ENCODE measurements around the gene SRRD.

SRRD gene

DNA sequence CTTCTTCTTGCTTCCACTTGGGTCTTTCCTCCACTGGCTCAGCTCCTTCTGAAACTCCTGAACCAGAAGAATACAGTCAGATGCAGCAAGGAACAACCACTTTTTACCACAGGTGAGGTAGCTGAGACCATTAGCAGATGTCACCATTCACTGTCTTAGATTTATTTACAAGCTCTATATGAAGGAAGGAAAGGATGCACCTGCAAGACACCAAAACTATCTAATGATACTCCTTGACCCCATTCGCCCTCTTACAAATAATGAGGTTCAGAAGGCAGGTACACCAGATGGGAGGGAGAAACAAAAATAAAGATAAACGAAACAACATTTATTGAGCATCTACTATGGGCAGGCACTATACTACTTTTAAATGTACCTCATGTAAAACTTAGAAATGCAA, 18.3 kb downstream of the SRRD start:
- Mint-ChIP-seq H3K27me3 (ENCODE audit: low read depth) (no peaks in the 10 kb centered on the region), H3K4me3 (no peak overlapping the region), H3K27ac (no peak overlapping the region), H3K36me3 (ENCODE audit: low read depth) (peaks cover 73% of the 10 kb centered on the region), H3K4me1 (no peaks in the 10 kb centered on the region), H3K9me3 (no peaks in the 10 kb centered on the region)
- TF ChIP-seq, protein P1, sequence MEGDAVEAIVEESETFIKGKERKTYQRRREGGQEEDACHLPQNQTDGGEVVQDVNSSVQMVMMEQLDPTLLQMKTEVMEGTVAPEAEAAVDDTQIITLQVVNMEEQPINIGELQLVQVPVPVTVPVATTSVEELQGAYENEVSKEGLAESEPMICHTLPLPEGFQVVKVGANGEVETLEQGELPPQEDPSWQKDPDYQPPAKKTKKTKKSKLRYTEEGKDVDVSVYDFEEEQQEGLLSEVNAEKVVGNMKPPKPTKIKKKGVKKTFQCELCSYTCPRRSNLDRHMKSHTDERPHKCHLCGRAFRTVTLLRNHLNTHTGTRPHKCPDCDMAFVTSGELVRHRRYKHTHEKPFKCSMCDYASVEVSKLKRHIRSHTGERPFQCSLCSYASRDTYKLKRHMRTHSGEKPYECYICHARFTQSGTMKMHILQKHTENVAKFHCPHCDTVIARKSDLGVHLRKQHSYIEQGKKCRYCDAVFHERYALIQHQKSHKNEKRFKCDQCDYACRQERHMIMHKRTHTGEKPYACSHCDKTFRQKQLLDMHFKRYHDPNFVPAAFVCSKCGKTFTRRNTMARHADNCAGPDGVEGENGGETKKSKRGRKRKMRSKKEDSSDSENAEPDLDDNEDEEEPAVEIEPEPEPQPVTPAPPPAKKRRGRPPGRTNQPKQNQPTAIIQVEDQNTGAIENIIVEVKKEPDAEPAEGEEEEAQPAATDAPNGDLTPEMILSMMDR (IDR thresholded peaks at IDR 0.05; ENCODE audit: unreplicated experiment in 3 of 3) = no peak

GRCh38 chr22:26502688-26503561, 19.2 kb downstream of the SRRD start:
- Mint-ChIP-seq H3K4me3 (no peak overlapping the region), H3K27ac (peak overlapping the region in 2 of 3 experiments; percentile 37 to 64), H3K9me3 (no peaks in the 10 kb centered on the region), H3K27me3 (ENCODE audit: low read depth) (no peaks in the 10 kb centered on the region), H3K4me1 (no peaks in the 10 kb centered on the region), H3K36me3 (ENCODE audit: low read depth) (peaks cover 67% of the 10 kb centered on the region)
- TF ChIP-seq, protein P1 (IDR thresholded peaks at IDR 0.05; ENCODE audit: unreplicated experiment in 3 of 3) = peak; percentile 47 to 51 (median 50)

- H3K4me1 Mint-ChIP-seq = no peaks in the 10 kb centered on the region
- H3K4me3 Mint-ChIP-seq = no peak overlapping the region
- H3K36me3 Mint-ChIP-seq (ENCODE audit: low read depth) = peaks cover 61% of the 10 kb centered on the region
- H3K27me3 Mint-ChIP-seq (ENCODE audit: low read depth) = no peaks in the 10 kb centered on the region
- H3K27ac Mint-ChIP-seq = peak overlapping the region in 1 of 3 experiments; percentile 64
- TF ChIP-seq, protein P1 (IDR thresholded peaks at IDR 0.05; ENCODE audit: unreplicated experiment in 3 of 3) = no peak
- no peaks in the 10 kb centered on the region for H3K9me3 Mint-ChIP-seq
Observed at GRCh38 chr22:26503758-26504157, 20.1 kb downstream of the SRRD start.

DNA sequence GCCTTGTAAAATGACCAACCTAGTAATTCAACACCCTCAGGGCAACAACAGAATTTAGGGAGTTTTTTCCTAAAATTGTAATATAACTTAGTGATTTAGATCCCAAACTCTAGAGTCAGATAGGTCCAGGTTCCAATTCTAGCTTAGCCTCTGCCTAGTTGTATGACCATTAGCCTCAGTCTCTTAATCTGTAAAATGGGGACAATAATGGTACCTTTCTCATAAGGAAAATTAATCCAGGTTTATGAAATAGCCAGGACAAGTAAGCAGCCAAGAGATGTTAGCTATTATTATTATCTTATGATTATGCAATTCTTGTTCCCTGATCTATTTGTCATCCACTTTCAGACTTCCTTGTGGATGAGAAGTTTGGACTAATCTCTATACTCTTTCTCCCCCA, 24.5 kb downstream of the SRRD start:
- no peak overlapping the region for H3K4me3 Mint-ChIP-seq
- peaks cover 21% of the 10 kb centered on the region for H3K4me1 Mint-ChIP-seq
- H3K27ac Mint-ChIP-seq = no peak overlapping the region
- TF ChIP-seq, protein P1 (IDR thresholded peaks at IDR 0.05; ENCODE audit: unreplicated experiment in 3 of 3) = no peak
- peaks cover 43% of the 10 kb centered on the region for H3K36me3 Mint-ChIP-seq (ENCODE audit: low read depth)
- no peaks in the 10 kb centered on the region for H3K27me3 Mint-ChIP-seq (ENCODE audit: low read depth)
- no peaks in the 10 kb centered on the region for H3K9me3 Mint-ChIP-seq

DNA sequence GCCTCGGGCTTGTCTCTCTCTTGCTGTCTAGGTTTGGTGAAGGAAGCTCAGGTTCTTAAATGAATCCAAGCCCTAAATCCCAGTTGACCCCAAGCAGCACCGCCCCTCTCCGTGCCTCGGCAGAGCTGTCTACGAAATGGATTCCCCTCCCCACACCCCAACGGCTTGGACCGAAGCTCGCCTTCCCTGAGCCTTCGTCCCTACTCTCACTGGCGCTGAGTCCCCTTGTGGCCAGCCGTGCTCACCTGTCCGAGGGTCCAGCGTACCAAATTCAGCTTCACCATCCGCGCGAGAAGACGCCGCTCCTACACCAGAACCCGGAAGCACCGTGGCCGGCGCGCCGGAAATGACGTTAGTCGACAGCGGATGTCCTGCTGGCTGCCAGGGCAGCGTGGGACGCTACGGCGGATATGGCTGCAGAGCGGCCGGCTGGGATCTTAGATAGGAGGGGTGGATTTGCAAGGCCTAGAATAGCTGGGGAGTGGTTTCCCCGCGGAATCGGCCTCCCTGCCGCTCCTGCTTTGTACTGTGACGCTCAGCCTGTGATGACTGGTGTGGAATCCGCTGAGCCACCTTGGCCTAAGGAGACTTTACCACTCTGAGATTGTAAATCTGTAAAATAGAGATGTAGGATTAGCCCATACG, 28.6 kb downstream of the SRRD start, which contains the start of gene TFIP11:
Gene TFIP11, minus strand, starts transcription at position 325 of the 645 bp plus-strand sequence. CDS start 2,201 bp downstream, outside the sequence.
- H3K27ac Mint-ChIP-seq = peak within 1 kb of the TSS; percentile 92 to 99 (median 94)

More for the DNA sequence above, 28.6 kb downstream of the SRRD start, which contains the start of gene TFIP11:
- H3K4me1 Mint-ChIP-seq = peaks cover 33% of the 10 kb centered on the region
- TF ChIP-seq, protein P1 (IDR thresholded peaks at IDR 0.05; ENCODE audit: unreplicated experiment in 3 of 3) = no peak
- peaks cover 11% of the 10 kb centered on the region for H3K36me3 Mint-ChIP-seq (ENCODE audit: low read depth)
- peak within 1 kb of the TSS; percentile 99 to 100 (median 100) for H3K4me3 Mint-ChIP-seq
- no peaks in the 10 kb centered on the region for H3K9me3 Mint-ChIP-seq
- H3K27me3 Mint-ChIP-seq (ENCODE audit: low read depth) = no peaks in the 10 kb centered on the region
